Transverse colon (tissue), 4 donors: ENCODE measurements around the gene MED15. TPM values are rescaled to one million over a fixed set of nuclear protein-coding genes. Genes with fewer than 3 reads are reported as not detected.

ENCODE experiments used
- DNase-seq: peaks from one replicate; pipeline ENCODE4 v3.0.0-alpha.2; 2019
- H3K27ac ChIP-seq, 4 donors: fragments of 200-600 bp; sonication (generic); 2 replicates each; pipeline ENCODE4 v1.5.1; 2016 to 2018; ENCODE audit warnings: inconsistent platforms in 4 of 4
- H3K27me3 ChIP-seq: fragments of 200-600 bp; sonication (generic); 2 replicates; pipeline ENCODE4 v1.5.1; 2017; ENCODE audit warnings: inconsistent platforms
- H3K36me3 ChIP-seq, 4 donors: fragments of 200-600 bp; sonication (generic); 2 replicates each; pipeline ENCODE4 v1.5.1; 2017 to 2019; ENCODE audit warnings: inconsistent platforms in 4 of 4
- H3K4me1 ChIP-seq, 4 donors: fragments of 200-600 bp; sonication (generic); 2 replicates each; pipeline ENCODE4 v1.5.1; 2017 to 2020; ENCODE audit warnings: inconsistent platforms in 4 of 4
- H3K4me3 ChIP-seq, 4 donors: fragments of 200-600 bp; sonication (generic); 1 replicate in 1 of 4; 2 replicates in 3 of 4; pipeline versions ENCODE4 v1.5.1 to v1.6.1; 2017 to 2019; ENCODE audit warnings: inconsistent platforms in 4 of 4
- H3K9me3 ChIP-seq, 2 donors: fragments of 200-600 bp; sonication (generic); 2 replicates each; pipeline ENCODE4 v1.5.1; 2017 to 2019; ENCODE audit warnings: inconsistent platforms in 2 of 2
- CTCF ChIP-seq, 5 experiments: fragments of 200-600 bp in 3 of 5; fragments of 450-650 bp in 2 of 5; sonication (generic) in 3 of 5; IDR thresholded peaks; 1 replicate in 2 of 5; 2 replicates in 3 of 5; pipeline ENCODE4 v1.5.1; 2016 to 2017; ENCODE audit warnings: antibody characterized with exemption in 5 of 5, inconsistent platforms in 3 of 5, mild to moderate bottlenecking in 2 of 5, moderate library complexity in 1 of 5
- EP300 ChIP-seq: sonication (generic); formaldehyde crosslinking; IDR thresholded peaks from one replicate; pipeline ENCODE4 v1.6.1; 2017; ENCODE audit warnings: antibody characterized with exemption, low read depth
- POLR2A ChIP-seq: fragments of 450-650 bp; IDR thresholded peaks from one replicate; pipeline ENCODE4 v1.6.1; 2016; ENCODE audit warnings: antibody characterized with exemption, mild to moderate bottlenecking, moderate library complexity
- POLR2AphosphoS5 ChIP-seq, 3 donors: sonication (generic); formaldehyde crosslinking; IDR thresholded peaks; one replicate each; pipeline ENCODE4 v1.6.1; 2016; ENCODE audit warnings: antibody characterized with exemption in 3 of 3
- WGBS, 2 donors: methylation state at CpG; one replicate each; pipeline ENCODE4 v1.1.5; 2018; ENCODE audit warnings: low coverage in 1 of 2; 5-methylcytosine and 5-hydroxymethylcytosine counted together
- in situ Hi-C, 4 donors: fragments of 200-750 bp; cut with MboI; loops; one replicate each; pipeline versions ENCODE4 v1.15.0 to v1.15.1; 2017; ENCODE audit warnings: low sequenced_read_pairs in 3 of 4, low pct_ligation_motif_present in 1 of 4, low pct_unique_long_range_greater_than_20kb in 1 of 4
- intact Hi-C: fragments of 100-400 bp; cut with DNase I; formaldehyde crosslinking; loops from one replicate; pipeline ENCODE4 v1.15.1; 2023; ENCODE audit warnings: low total_unique reads
- total RNA-seq, 4 donors: library from RNA; depleted of rRNA; stranded (reverse); fragments of >200 nt; gene quantifications; one replicate each; pipeline ENCODE4 v1.1.0, GENCODE V29; 2016

MED15 gene
- total RNA-seq, 4 donors from 2014 or later, result 70.3 to 211 (median 116) TPM

GRCh38 chr22:20546541-20546950 lies 39.1 kb downstream of the MED15 start:
- TF ChIP-seq POLR2AphosphoS5 (IDR thresholded peaks at IDR 0.05) (no peak), EP300 (no peak), CTCF (IDR thresholded peaks at IDR 0.05) (no peak), POLR2A (no peak)
- in situ Hi-C loops (no loop called here), intact Hi-C loops (no loop called here)
- Histone ChIP-seq H3K9me3 (no peaks in the 10 kb centered on the region), H3K27me3 (no peaks in the 10 kb centered on the region), H3K36me3 (peaks cover 0 to 18% (median 0%) of the 10 kb centered on the region in 4 donors), H3K4me3 (no peak overlapping the region), H3K27ac (no peak overlapping the region), H3K4me1 (peaks cover 22 to 35% (median 26%) of the 10 kb centered on the region in 4 donors)
- 93 to 96% methylated on average over 3 to 4 of the region's 4 CpGs for WGBS, 2 donors
- DNase-seq, result no peak

- Histone ChIP-seq H3K4me3 (no peak overlapping the region), H3K27me3 (no peaks in the 10 kb centered on the region), H3K4me1 (peaks cover 26 to 39% (median 31%) of the 10 kb centered on the region in 4 donors), H3K9me3 (no peaks in the 10 kb centered on the region), H3K27ac (no peak overlapping the region), H3K36me3 (peaks cover 0 to 16% (median 0%) of the 10 kb centered on the region in 4 donors)
- DNase-seq, result no peak
- intact Hi-C loops (no loop called here), in situ Hi-C loops (no loop called here)
- TF ChIP-seq EP300 (no peak), CTCF (IDR thresholded peaks at IDR 0.05) (no peak), POLR2AphosphoS5 (IDR thresholded peaks at IDR 0.05) (no peak), POLR2A (no peak)
Measured at GRCh38 chr22:20547029-20547428, 39.6 kb downstream of the MED15 start.

- TF ChIP-seq POLR2A (no peak), CTCF (IDR thresholded peaks at IDR 0.05) (no peak), EP300 (no peak), POLR2AphosphoS5 (IDR thresholded peaks at IDR 0.05) (no peak)
- no peaks in the 10 kb centered on the region for H3K27me3 ChIP-seq
- H3K9me3 ChIP-seq, result no peaks in the 10 kb centered on the region
- 79% methylated on average over 4 of the region's 4 CpGs; no CpG with 5 or more reads in 1 of the 2 donors for WGBS, 2 donors
- in situ Hi-C loops, result no loop called here
- H3K4me3 ChIP-seq, result no peak overlapping the region
- H3K27ac ChIP-seq, result peak overlapping the region in 2 of 4 donors; percentile 85 to 87
- intact Hi-C loops, result no loop called here
- peaks cover 40 to 57% (median 47%) of the 10 kb centered on the region in 4 donors for H3K4me1 ChIP-seq
- no peak for DNase-seq
- peaks cover 0 to 17% (median 0%) of the 10 kb centered on the region in 4 donors for H3K36me3 ChIP-seq
Measured at GRCh38 chr22:20548806-20549205, 41.4 kb downstream of the MED15 start.

GRCh38 chr22:20549232-20549841 lies 41.9 kb downstream of the MED15 start:
- TF ChIP-seq CTCF (IDR thresholded peaks at IDR 0.05) (no peak), POLR2AphosphoS5 (IDR thresholded peaks at IDR 0.05) (no peak), POLR2A (no peak)
- Histone ChIP-seq H3K4me1 (peaks cover 40 to 62% (median 48%) of the 10 kb centered on the region in 4 donors), H3K27me3 (no peaks in the 10 kb centered on the region), H3K36me3 (peaks cover 0 to 12% (median 0%) of the 10 kb centered on the region in 4 donors), H3K27ac (peak overlapping the region; percentile 85 to 87 (median 86)), H3K4me3 (no peak overlapping the region), H3K9me3 (no peaks in the 10 kb centered on the region)
- no peak for DNase-seq
- in situ Hi-C loops, result no loop called here
- intact Hi-C loops, result no loop called here
- WGBS, 2 donors, result 73% methylated on average over 7 of the region's 7 CpGs; no CpG with 5 or more reads in 1 of the 2 donors
